HepG2 (cell line): ENCODE results near the gene TRIM69. TPM values are rescaled to one million over a fixed set of nuclear protein-coding genes. Genes with fewer than 3 reads are reported as not detected.
A peak's percentile ranks its signal among the peaks of the same experiment; 100 is the strongest.

Experiments
- ATAC-seq: fragments of 200-7000 bp; cut with Tn5 transposase; 3 replicates; pipeline ENCODE4 v1.9.1; 2020; ENCODE audit warnings: mild to moderate bottlenecking, moderate library complexity
- BruUV-seq: library from RNA; stranded (reverse); fragments of 400-500 nt; replicated peaks from 2 replicates; lab custom pipeline; 2021; lab: Mats Ljungman, UMichigan
- CTCF ChIA-PET: fragments of 300-600 bp; formaldehyde crosslinking; extraction: SDS; loops from one replicate; lab custom pipeline; 2021; ENCODE audit warnings: low total read pairs, inconsistent platforms, low intra/inter-chr PET ratio; lab: Yijun Ruan, JAX
- POLR2A ChIA-PET: fragments of 350-600 bp; sonication (Branson Sonifier 250); formaldehyde crosslinking; loops from one replicate; lab custom pipeline; 2020; ENCODE audit warnings: antibody characterized with exemption, inconsistent platforms; lab: Yijun Ruan, JAX
- DNase-seq: peaks from one replicate; pipeline ENCODE4 v3.0.0-alpha.2; 2015; ENCODE audit warnings: low spot score
- FAIRE-seq: peaks from 3 replicates; lab custom pipeline; 2011; peaks lifted over from hg19 to GRCh38; lab: Jason Lieb, UNC
- H2AFZ ChIP-seq: one replicate; pipeline ENCODE4 v1.6.1; 2011; ENCODE audit warnings: low read length, inconsistent platforms
- H3K27ac ChIP-seq: fragments of 300-600 bp; 3 replicates; pipeline ENCODE4 v1.8.0; 2011; ENCODE audit warnings: mixed run types, mild to moderate bottlenecking, mixed read lengths, low read length, inconsistent platforms; ENCODE audit not compliant: insufficient read depth; ENCODE audit errors: extremely low read length
- H3K27me3 ChIP-seq, 2 experiments: fragments of 200-600 bp in 1 of 2; 2 replicates in 1 of 2; 3 replicates in 1 of 2; pipeline versions ENCODE4 v1.6.0 to v1.8.0; 2011; ENCODE audit warnings: low read length in 2 of 2, mild to moderate bottlenecking in 2 of 2, moderate library complexity in 2 of 2, inconsistent platforms in 1 of 2; ENCODE audit not compliant: insufficient read depth in 2 of 2, control insufficient read depth in 1 of 2
- H3K36me3 ChIP-seq, 2 experiments: fragments of 200-600 bp in 1 of 2; replicated peaks in 1 of 2; 2 replicates in 1 of 2; 3 replicates in 1 of 2; pipeline versions ENCODE4 v1.5.1 to v1.8.0; 2011; ENCODE audit warnings: low read length in 2 of 2, inconsistent platforms in 1 of 2; ENCODE audit not compliant: insufficient read depth in 2 of 2, control insufficient read depth in 1 of 2
- H3K4me1 ChIP-seq: 2 replicates; pipeline ENCODE4 v1.5.1; 2012; ENCODE audit warnings: low read length, inconsistent platforms; ENCODE audit not compliant: insufficient read depth
- H3K4me2 ChIP-seq: 2 replicates; pipeline ENCODE4 v1.6.0; 2011; ENCODE audit warnings: low read depth, low read length, inconsistent platforms
- H3K4me3 ChIP-seq, 3 experiments: fragments of 200-600 bp in 1 of 3; sonication (generic), shearing (Covaris generic) in 1 of 3; replicated peaks in 1 of 3; 2 replicates each; pipeline ENCODE4 v1.5.1; 2011 to 2016; ENCODE audit warnings: low read length in 3 of 3, inconsistent platforms in 2 of 3, low read depth in 2 of 3, mild to moderate bottlenecking in 2 of 3, control low read depth in 1 of 3, mixed read lengths in 1 of 3; ENCODE audit not compliant: insufficient read depth in 1 of 3
- H3K79me2 ChIP-seq: one replicate; pipeline ENCODE4 v1.6.1; 2011; ENCODE audit warnings: low read length, inconsistent platforms; ENCODE audit not compliant: insufficient read depth
- H3K9ac ChIP-seq: 2 replicates; pipeline ENCODE4 v1.6.0; 2011; ENCODE audit warnings: mild to moderate bottlenecking, low read depth, low read length, inconsistent platforms; ENCODE audit not compliant: insufficient read depth
- H3K9me3 ChIP-seq: 2 replicates; pipeline ENCODE4 v1.5.1; 2012; ENCODE audit warnings: mild to moderate bottlenecking, low read length
- H4K20me1 ChIP-seq: 2 replicates; pipeline ENCODE4 v1.6.0; 2011; ENCODE audit warnings: inconsistent platforms, mild to moderate bottlenecking, low read length, moderate library complexity; ENCODE audit not compliant: insufficient read depth
- CERS6 ChIP-seq: sonication (generic); formaldehyde crosslinking; IDR thresholded peaks from 2 replicates; pipeline ENCODE4 v1.5.0; 2020; ENCODE audit warnings: missing genetic modification reagents
- CHD2 ChIP-seq: IDR thresholded peaks from 2 replicates; pipeline ENCODE4 v1.6.1; 2011; ENCODE audit warnings: low read depth, low read length, improper control_type of control experiment
- E2F2 ChIP-seq: sonication (generic); formaldehyde crosslinking; IDR thresholded peaks from 2 replicates; pipeline ENCODE4 v1.4.0; 2020; ENCODE audit warnings: missing genetic modification reagents, borderline replicate concordance
- MXI1 ChIP-seq: IDR thresholded peaks from 3 replicates; pipeline ENCODE4 v1.6.1; 2012; ENCODE audit warnings: low read depth, low read length, inconsistent platforms, borderline replicate concordance
- REST ChIP-seq, 2 experiments: IDR thresholded peaks; 2 replicates each; pipeline ENCODE4 v1.6.1; 2011 to 2012; ENCODE audit warnings: low read length in 2 of 2, borderline replicate concordance in 1 of 2, low read depth in 1 of 2, mild to moderate bottlenecking in 1 of 2, moderate library complexity in 1 of 2
- RFXAP ChIP-seq: sonication (generic); formaldehyde crosslinking; IDR thresholded peaks from 2 replicates; pipeline ENCODE4 v1.4.0; 2020; ENCODE audit warnings: missing genetic modification reagents, borderline replicate concordance
- TFDP1 ChIP-seq: IDR thresholded peaks from 2 replicates; pipeline ENCODE4 v1.6.1; 2016; ENCODE audit warnings: missing compliant biosample characterization, missing genetic modification reagents, borderline replicate concordance
- XBP1 ChIP-seq: sonication (generic); formaldehyde crosslinking; IDR thresholded peaks from 2 replicates; pipeline ENCODE4 v1.5.0; 2020; ENCODE audit warnings: missing genetic modification reagents
- ZNF501 ChIP-seq: sonication (generic); formaldehyde crosslinking; IDR thresholded peaks from 2 replicates; pipeline ENCODE4 v1.5.1; 2020; ENCODE audit warnings: mild to moderate bottlenecking, moderate library complexity, missing genetic modification reagents
- ZNF691 ChIP-seq: sonication (generic); formaldehyde crosslinking; IDR thresholded peaks from 2 replicates; pipeline ENCODE4 v1.4.0; 2020; ENCODE audit warnings: missing genetic modification reagents, low read depth, mild to moderate bottlenecking, borderline replicate concordance
- ZNF703 ChIP-seq: sonication (generic); formaldehyde crosslinking; IDR thresholded peaks from 2 replicates; pipeline ENCODE4 v1.5.1; 2020; ENCODE audit warnings: missing genetic modification reagents, mild to moderate bottlenecking, moderate library complexity, borderline replicate concordance
- ZNF790 ChIP-seq: sonication (generic); formaldehyde crosslinking; IDR thresholded peaks from 2 replicates; pipeline ENCODE4 v1.8.0; 2022; ENCODE audit warnings: missing genetic modification reagents, mild to moderate bottlenecking, borderline replicate concordance
- WGBS: methylation state at CpG from one replicate; pipeline ENCODE4 v1.1.6; 2017; ENCODE audit warnings: low lambda C conversion rate; 5-methylcytosine and 5-hydroxymethylcytosine counted together
- in situ Hi-C: cut with HindIII; loops from 2 replicates; pipeline ENCODE4 v1.10.0; 2017; ENCODE audit warnings: low pct_unique_long_range_greater_than_20kb; ENCODE audit not compliant: extremely low pct_ligation_motif_present
- intact Hi-C: fragments of 100-400 bp; cut with micrococcal nuclease; formaldehyde crosslinking; loops from one replicate; pipeline ENCODE4 v1.10.0; 2022; ENCODE audit not compliant: unreplicated experiment
- polyA plus RNA-seq, 8 experiments: library from polyadenylated mRNA; depleted of rRNA in 3 of 8; stranded (reverse) in 7 of 8; unstranded in 1 of 8; fragments of >200 nt; fragmentation: Illumina TruSeq in 4 of 8; extraction: Trizol in 4 of 8; gene quantifications; 2 replicates each; pipeline versions ENCODE4 v1.2.1 to v1.2.3, GENCODE V29; 2011 to 2016; ENCODE audit warnings: low read depth in 4 of 8, missing spikeins in 1 of 8, mixed read lengths in 1 of 8; ENCODE audit not compliant: insufficient read depth in 1 of 8
- total RNA-seq, 5 experiments: library from RNA; depleted of rRNA; stranded (reverse); fragments of >200 nt; fragmentation: Illumina TruSeq; extraction: Trizol; gene quantifications; 2 replicates each; pipeline ENCODE4 v1.2.3, GENCODE V29; 2016; ENCODE audit warnings: low read depth in 1 of 5

Gene TRIM69
- total and polyA plus RNA-seq, 2 of the 13 experiments (the other 11 are each of a cell fraction or from before 2014, with no cell fraction given): 2.6 to 3.2 TPM

GRCh38 chr15:44711096-44711742 lies 25.1 kb upstream of the TRIM69 start, which contains the start of the genes B2M and PATL2:
TSS of gene B2M (plus strand) at chr15:44711517. CDS start at chr15:44711547, 30 bp downstream.
TSS of gene PATL2 (minus strand) at chr15:44711323. CDS start at chr15:44676490, 34,833 bp downstream.
- no peaks in the 10 kb centered on the region; a peak in 1 of 5 replicates for H3K27me3 ChIP-seq
- peak; percentile 79 for FAIRE-seq
- peak within 1 kb of the TSS; percentile 96 for H3K27ac ChIP-seq
- peaks cover 36% of the 10 kb centered on the region for H3K4me1 ChIP-seq
- peaks cover 17% of the 10 kb centered on the region; the same call in 1 of the 2 replicates for H4K20me1 ChIP-seq
- peak within 1 kb of the TSS; percentile 88 for H3K4me2 ChIP-seq
- peak; percentile 92 for DNase-seq
- peak; percentile 97 for ATAC-seq
- H3K9me3 ChIP-seq: no peaks in the 10 kb centered on the region
- intact Hi-C loops (loop anchor here (1.0 to 2.0 kb wide), 3 partner anchors 18 to 48 kb away; partner anchors contain the start of gene SPG11), in situ Hi-C loops (no loop called here)
- ChIA-PET POLR2A (interaction anchor here (1.0 to 6.6 kb wide), 16 partner anchors 10 to 376 kb away, joined by 3 to 157 read pairs (median 4); partner anchors contain the start of genes EIF3J, SPG11 and TRIM69), CTCF (no interaction called here)
- BruUV-seq: no TSS peak
- H3K9ac ChIP-seq: peak within 1 kb of the TSS; percentile 94
- 2% methylated on average over 23 of the region's 37 CpGs for WGBS
- H3K36me3 ChIP-seq: peaks cover 4 to 14% of the 10 kb centered on the region in 2 experiments
- peaks cover 39% of the 10 kb centered on the region for H3K79me2 ChIP-seq
- peak within 1 kb of the TSS; percentile 94 for H2AFZ ChIP-seq
- H3K4me3 ChIP-seq: peak within 1 kb of the TSS; percentile 85 to 99 (median 96)
- 0 out of 3 replicates have a peak, but pooled peaks have one; percentile 65 for TF ChIP-seq MXI1
- TF ChIP-seq ZNF691 (CRISPR knock-in tag): peak; percentile 54; the same call in 1 of the 2 replicates
- 0 out of 2 replicates have a peak, but pooled peaks have one; percentile 17 for TF ChIP-seq XBP1 (CRISPR knock-in tag)
- no peak; the same call in 1 of the 2 replicates for TF ChIP-seq ZNF790 (CRISPR knock-in tag)
- TF ChIP-seq ZNF703 (CRISPR knock-in tag): no peak
- peak in 1 of 2 experiments; percentile 68; a peak in 1 of 4 replicates for TF ChIP-seq REST (IDR thresholded peaks at IDR 0.05; ENCODE audit: borderline replicate concordance in 1 of 2, low read depth in 1 of 2, low read length in 2 of 2)
- TF ChIP-seq RFXAP: peak; percentile 100
- peak; percentile 83 for TF ChIP-seq CHD2
- TF ChIP-seq ZNF501 (CRISPR knock-in tag): peak; percentile 90
- peak; percentile 39; the same call in 1 of the 2 replicates for TF ChIP-seq TFDP1 (CRISPR knock-in tag)
- TF ChIP-seq CERS6 (CRISPR knock-in tag): no peak
- peak; percentile 34; the same call in 1 of the 2 replicates for TF ChIP-seq E2F2
